GM18861 (cell line): ENCODE results near the gene TSHZ1.

Source experiments
- ATAC-seq: cut with Tn5 transposase; IDR thresholded peaks from one replicate; pipeline ENCODE4 v1.9.1; 2021; ENCODE audit not compliant: unreplicated experiment

TSHZ1 gene

DNA sequence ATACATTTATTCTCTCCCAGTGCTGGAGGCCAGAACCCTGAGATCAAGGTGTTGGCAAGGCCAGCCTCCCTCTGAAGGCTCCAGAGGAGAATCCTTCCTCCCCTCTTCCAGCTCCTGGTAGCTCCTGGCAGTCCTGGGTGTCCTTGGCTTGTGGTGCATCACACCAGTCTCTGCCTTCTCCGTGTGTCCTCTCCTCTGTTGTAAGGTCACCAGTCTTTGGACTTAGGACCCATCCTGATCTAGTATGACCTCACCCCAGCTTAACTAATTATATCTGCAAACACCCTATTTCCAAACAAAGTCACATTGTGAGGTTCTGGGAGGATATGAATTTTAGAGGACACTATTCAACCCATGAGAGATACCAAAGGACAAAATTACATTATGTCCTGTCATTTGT is 31.1 kb downstream of the TSHZ1 start:
- no peak for ATAC-seq

DNA sequence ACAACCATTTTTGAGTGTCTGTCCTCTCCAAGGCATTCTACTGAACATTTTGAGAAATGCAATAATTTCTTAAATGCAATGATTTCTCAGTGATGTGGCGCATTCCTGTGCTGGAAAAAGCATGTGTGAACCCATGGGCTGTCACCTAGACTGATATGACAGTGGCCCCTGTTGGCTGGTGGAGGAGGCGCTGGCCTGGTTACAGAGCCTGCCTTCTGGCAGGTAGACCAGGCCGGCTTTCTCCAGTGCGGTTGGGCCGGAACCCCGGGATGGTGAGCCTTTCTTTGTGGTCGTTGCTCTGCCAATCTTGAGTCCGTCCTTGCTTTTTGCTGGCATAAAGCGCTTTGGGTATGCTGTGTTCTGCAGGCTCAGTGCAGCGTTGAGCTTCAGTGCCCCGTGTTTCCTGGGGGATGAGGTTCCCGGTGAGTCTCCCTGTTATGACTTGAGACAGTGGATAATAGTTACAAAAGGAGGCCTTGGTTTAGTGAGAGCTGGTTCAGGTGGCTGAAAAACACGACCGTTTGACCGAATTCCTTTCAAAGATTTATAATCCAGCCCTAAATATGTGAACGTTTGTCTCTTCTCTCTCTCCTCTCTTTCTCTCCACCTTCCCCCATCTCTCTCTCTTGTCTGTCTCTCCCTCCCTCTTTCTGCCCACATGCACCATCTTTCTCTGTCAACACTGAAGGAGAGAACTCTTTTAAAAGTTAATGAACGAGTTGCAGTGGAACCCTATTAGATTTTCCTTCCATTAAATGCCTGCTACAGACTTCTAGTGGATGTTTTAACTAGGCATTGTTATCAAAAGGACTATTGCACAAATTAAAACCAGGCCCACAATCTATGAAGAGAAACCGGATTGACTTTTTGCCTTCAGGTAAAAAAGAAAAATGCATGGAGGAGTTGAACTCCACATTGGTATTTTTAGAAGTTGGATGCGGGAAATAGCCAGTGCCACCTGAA is 34.0 kb downstream of the TSHZ1 start:
- ATAC-seq = no peak

DNA sequence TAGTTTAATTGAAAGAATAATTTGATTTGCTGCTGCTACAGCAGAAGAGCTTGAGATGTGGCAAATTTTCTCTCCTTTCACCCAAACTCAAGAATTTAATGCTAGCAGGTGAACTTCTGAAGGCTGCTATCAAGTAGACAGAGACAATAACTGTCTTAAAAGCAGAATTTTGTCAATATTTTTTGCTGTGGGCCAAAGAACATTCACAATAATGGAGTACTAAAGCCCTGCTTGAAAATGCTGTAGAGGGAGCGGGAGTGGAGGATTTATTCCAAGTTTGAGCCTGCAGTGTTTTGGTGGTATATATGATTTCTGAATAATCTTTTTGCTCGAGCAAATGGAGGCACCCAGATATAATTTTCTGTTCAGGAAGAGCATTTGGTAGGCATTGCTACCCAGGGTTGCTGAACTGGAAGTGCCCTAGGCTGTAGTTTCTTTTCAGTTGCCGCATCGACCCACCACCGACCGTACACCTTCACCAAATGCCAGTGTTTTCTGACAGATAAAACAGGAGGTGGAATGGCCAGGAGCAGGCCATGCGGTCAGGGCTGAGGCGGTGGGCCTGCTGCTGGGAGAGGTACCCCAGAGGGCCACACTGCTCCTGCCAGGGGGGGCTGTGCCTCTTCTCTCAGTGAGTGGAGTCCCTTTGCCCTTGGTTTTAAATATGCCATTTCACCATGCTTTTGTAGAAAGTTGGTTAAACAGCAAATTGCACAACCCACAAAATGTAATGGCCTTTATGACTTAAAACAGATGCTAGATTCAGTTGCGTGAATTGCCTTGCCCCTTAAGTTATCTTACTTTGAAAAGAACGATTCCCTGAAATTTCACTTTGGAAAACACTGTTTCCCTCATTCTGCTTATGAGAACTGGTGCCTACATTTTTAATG is 36.4 kb downstream of the TSHZ1 start:
- ATAC-seq = no peak

DNA sequence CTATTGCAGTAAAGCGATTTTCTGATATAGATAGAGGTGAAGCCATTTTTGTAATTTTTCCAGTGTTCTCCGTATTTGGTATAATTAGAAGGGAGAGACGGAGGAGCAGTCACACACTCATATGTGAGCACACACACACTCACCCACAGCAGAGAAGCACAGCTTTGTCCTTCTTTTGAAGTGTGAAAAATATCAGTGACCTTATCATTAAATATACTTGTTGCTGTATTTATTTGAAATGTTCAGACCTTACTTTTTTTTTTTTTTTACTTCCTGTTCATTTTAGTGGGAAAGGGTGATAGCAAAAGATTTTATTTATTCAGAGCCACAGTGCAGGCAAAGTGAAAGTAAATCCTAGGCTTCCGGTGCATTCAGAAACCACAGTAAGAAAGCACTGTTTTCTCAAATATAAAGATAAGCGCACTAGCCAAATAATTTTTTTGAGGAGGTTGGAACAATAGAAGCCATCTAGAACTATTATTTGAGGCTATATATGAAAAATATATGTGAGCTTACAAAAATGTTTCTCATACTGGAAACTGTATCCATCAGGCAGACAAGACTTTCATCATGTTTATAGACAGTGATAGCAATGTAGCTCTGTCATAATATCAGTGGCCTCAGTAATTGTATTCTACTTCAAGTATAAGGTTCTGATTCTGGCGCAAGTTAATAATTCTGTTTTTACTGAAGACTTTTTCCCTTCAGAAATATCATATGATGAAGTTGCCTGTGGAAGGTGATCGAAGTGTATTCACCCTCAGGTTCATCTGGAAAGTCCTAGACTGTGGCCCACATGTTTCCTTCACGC is 37.2 kb downstream of the TSHZ1 start:
- peak; percentile 58 for ATAC-seq

DNA sequence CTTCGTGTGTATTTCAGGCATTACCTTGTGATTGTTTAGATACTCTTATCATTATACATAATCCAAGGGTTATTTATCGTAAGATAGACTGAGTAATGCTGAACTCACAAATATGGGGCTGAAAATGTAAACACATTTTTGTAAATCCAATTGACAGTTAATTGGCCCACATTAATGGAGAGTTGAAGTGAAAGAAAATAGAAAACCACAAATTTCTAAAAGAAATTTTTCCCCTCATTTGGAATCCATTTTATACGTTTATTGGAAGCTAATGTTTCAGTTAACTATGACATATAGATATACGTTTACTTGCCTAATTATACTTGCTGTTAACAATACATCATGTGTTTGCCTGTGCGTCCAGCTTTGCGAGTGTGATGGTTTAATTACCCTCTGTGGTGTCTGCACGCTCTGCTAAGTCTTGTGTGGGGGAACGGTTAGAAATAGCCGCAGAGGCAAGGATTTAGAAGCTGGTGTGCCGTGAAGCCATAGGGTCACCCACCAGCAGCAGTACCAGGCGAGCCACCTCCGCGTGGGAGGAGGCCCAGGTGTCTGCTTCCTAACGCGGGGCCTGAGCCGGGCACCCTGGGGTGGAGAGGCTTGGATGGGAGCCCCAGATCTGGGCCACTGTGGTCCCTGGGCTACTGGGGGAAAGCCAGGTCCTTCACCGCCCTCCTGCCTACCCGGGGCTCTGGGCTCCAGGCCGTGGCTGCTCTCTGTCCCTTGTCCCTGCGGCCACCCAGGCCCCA is 38.0 kb downstream of the TSHZ1 start:
- ATAC-seq = no peak

DNA sequence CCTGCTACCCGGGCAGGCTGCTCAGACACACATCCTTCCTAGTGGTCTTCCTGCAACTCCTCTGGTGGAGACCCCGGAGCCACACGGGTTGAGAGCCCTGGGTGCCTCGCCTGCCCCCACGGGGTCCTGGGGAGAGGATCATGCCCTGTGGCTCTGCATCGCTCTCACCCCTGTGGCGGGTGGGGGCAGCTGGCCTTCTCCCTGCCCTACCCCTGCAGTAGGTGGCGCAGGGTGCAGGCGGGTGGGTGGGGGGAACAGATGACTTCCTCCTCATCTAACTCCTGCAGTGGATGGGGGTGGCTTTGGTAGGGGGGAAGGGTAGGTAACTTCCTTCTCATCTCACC is 38.5 kb downstream of the TSHZ1 start:
- no peak for ATAC-seq

DNA sequence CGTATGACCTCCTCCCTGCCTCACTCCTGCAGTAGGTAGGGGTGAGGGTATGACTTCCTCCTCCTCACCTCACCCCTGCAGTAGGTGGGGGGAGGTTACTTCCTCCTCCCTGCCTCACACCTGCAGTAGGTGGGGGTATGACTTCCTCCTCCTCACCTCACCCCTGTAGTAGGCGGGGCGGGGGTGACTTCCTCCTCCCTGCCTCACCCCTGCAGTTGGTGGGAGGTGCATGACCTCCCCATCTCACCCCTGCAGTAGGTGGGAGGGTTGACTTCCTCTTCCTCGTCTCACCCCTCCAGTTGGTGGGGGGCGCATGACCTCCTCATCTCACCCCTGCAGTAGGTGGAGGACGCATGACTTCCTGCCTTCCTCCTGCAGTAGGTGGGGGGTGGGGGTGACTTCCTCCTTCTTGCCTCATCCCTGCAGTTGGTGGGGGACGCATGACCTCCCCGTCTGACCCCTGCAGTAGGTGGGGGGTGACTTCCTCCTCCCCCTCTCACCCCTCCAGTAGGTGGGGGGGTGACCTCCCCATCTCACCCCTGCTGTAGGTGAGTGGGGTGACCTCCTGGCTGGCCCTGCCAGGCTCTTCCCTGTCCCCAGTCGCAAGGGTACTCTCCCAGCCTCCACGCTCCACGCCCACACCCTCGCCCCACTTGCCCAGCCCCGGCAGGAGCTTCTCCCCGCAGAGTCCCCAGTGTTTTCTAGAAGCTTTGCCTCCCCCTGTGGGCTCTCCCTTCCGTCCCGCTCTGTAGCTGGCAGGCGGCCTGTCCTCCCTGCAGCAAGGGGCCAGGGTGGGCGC is 39.3 kb downstream of the TSHZ1 start:
- no peak for ATAC-seq

DNA sequence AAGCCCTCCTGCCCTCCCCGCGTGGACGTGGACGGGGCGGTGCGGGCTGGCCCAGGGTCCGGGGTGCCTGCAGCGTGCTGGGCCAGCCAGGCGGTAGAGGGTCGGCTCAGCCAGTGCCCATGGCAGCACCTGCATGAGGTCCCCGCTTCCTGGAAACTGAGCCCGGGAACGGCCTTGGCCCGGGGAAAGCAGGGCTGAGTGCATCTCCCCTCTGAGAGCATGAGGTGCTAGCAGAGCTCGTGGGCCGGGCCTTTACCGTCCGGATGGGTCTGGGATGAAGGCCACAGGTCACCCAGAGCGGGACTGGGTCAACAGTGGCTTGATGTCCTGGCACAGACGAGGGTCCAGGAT is 39.8 kb downstream of the TSHZ1 start:
- no peak for ATAC-seq

DNA sequence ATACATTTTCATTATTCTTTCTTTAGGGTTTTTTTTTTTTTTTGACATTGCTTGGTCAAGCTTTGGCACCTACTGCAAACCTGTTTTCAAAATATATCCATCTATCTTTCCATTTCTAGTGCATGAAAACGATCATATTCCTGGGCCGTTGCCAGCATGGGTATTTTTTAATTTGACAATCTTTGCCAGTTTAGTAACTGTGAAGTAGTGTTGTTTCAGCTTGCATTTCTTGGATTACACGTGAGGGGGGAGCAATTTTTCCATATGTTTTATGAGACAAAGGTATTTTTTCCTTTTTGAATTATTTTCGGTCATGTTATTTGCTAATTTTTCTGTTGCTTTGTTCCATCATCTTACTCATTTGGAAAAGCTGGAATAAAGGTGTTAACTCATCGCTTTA is 40.9 kb downstream of the TSHZ1 start:
- no peak for ATAC-seq

DNA sequence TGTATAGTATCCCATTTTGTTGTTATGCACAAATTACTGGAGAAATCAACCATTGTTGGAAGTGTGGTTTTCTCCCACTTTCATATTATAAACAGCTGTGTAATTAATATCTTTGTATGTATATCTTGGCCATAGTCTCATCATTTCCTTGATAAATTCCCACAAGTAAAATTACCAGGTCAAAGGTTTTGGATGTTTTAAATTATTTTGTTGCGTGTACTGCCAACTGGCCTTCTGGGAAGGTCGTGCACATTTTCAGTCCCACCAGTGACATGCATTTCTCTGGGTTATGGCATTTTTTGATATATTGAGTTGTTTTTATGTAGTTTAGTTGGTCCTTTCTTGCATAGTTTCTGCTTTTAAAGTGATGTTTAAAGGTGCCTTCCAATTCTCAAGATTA is 41.5 kb downstream of the TSHZ1 start:
- no peak for ATAC-seq

DNA sequence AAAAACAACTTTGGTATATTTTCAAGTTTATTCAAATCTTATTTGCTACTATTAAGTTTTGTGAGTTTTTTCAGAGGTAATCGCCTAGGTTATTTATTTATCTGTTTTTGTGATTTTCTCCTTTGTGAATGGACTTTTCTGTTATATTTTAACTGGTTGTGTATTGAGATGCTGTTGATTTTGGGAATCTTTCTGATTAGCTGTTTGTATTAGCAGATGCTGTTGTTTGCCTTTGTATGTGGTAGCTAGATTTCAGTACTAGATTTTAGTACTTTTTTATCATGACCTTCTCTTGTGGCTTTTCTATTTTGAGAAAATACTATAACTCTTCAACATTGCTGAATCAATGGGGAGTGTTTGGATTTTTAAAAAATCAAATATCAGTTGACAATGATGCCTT is 42.4 kb downstream of the TSHZ1 start:
- ATAC-seq = no peak

DNA sequence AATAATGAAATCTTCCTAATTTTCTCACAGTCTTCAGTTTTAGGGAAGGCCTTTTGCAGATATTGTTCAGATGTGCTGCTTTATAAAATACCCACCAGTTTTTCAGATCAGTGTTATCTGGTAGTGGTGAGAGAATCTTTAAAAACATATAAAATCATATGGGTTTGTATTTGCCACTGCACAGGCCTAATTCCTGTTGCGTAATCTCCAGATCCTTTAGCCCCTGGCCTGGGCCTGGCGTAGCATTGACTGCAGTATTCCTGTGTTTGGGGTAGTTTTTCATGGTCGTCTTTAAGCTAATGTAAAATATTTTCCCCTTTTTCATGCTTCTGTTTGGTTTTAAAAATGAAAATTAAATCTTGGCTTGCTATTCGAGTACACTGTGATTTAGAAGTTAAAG is 43.2 kb downstream of the TSHZ1 start:
- no peak for ATAC-seq

DNA sequence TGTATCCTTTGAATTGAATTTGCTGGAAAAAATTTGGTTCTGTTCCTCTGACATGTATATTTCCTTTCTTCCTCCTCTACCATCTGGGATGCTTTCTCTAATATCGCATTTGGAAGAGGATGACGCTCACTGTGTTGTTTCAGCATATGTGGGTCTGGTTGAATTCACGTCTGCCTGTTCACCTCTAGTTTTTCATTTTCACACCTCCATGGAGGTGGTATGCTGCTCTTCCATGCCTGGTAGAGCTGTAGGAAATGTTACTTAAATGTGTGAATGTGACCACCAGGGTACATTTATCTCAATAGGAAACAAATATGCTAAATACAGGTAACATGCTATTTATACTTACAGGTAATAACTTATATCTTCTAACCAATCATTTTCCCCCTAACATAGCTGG is 44.5 kb downstream of the TSHZ1 start:
- no peak for ATAC-seq

DNA sequence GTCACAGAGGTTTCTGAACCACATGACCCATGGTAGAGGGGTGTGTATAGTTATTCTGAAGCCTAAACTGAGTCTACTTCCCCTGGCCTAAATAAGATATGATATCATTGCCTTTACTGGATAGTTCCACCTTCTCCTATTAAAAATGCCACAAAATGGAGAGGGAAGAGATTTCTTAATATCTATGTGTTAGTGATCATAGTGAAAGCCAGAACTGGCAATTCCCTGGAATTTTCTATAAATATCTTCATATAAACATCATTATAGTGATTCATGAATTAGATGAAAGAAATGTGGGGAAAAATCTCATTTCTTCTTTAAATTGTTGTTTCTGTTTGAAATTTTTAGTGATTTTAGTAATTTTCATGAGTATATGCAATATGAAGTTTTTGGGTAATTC is 45.8 kb downstream of the TSHZ1 start:
- ATAC-seq = no peak

DNA sequence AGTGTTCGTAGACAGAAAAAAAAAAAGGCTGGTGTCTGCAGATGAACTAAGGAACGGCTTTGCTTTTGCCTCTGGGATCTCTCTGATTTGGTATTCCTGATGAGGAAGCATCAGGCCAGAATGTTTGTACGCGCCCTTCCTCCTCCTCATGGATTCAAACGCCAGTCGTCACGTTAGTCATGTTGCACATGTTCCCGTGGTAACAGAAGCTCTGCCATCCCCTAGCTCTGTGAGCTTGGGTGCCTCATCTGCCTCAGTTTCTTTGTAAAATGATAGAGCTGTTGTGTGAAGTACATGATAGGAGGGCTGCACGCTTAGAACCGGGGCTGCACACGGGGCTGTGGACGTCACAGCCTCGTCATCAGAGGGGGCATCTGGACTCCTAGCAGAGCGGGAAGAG is 47.0 kb downstream of the TSHZ1 start:
- ATAC-seq = no peak

DNA sequence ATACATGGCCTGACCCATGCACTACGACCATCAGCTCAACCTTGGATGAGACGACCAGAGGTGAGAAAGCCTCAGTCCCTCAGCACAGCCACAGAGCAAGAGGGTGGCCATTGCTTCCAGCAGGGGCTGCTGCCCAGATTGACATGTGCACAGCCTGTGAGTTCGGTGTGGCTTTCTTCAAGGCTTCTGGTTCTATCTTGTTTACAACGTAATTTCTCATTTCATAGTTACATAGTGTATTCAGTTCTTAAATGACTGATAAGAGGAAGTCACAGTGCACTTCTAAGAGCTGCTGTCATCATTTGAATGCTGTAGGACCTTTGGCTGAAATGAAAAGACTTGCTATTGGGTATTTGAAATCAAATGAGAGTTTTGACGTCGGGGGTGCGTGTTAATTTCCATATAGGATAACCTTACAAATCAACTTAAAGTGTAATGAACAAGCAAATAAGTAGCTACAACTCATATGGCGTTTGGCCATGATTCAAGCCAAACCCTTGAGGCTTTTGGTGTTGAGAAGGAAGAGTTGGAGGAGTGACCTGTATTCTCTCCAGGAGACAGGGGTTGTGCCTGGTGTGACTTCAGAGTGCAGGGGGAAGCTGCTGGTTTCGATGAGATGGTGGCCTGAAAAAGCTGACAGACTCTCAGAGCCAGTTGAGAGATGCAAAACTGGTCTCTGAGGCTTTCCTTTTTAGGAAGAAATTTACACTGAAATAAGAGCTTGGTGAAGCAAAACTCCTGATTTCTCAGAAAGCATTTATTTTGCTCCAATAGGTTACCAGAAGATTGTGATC is 51.0 kb downstream of the TSHZ1 start:
- ATAC-seq = peak; percentile 48

DNA sequence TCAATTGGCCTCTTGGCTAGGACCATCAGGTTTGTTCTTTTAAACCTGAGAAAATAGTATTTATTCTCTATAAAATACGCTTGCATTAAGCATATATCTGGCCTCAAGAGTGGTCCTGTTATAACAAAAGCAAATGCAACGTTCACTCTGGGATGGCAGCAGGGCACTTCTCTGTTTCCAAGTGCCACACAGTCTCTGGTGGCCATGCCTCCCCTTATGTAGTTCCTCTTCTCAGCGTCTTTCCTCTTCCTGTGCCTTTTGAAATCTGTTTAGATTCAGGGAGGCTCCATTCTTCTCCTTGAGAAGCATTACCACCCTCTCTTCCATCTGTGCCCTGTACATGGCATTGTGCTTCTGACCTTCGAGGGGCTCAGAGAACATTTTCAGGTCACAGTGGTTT is 51.9 kb downstream of the TSHZ1 start:
- ATAC-seq = no peak

DNA sequence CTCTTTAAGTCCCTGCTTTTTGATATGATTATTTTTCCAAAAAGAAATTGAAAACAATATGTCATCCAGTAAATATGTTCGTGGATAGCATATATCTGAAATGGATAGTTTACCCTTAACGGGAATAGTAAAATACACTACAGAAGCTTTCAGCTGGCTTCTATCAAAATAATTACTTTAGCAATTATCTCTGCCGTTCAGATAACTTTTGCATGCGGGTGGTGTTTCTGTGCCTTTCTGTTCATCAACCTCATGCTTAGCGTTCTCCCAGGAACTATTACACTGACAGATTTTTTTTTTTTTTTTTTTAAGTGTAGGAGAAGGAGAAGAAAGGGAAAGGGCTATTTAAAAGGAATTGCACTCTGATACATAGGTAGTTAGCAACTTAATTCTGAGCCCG is 53.6 kb downstream of the TSHZ1 start:
- ATAC-seq = no peak
